K562 (cell line): ENCODE results near the gene EPC2. TPM values are rescaled to one million over a fixed set of nuclear protein-coding genes. Genes with fewer than 3 reads are reported as not detected.
A peak's percentile ranks its signal among the peaks of the same experiment; 100 is the strongest.

Experiments used
- CXXC5 ChIP-seq: fragments of 250-450 bp; sonication (Bioruptor Pico); IDR thresholded peaks from 2 replicates; pipeline ENCODE4 v1.8.0; 2022; ENCODE audit warnings: inconsistent platforms, mild to moderate bottlenecking, moderate library complexity
- PHB ChIP-seq: fragments of 250-450 bp; sonication (Bioruptor Pico); IDR thresholded peaks from 2 replicates; pipeline ENCODE4 v1.5.0; 2021
- PTBP1 ChIP-seq: fragments of 200-400 bp; formaldehyde crosslinking; IDR thresholded peaks from 2 replicates; pipeline ENCODE4 v1.6.1; 2017; ENCODE audit warnings: low read depth, low read length
- RBM15 ChIP-seq: fragments of 200-400 bp; formaldehyde crosslinking; IDR thresholded peaks from 2 replicates; pipeline ENCODE4 v1.6.1; 2018; ENCODE audit warnings: mild to moderate bottlenecking, low read length, moderate library complexity; ENCODE audit not compliant: insufficient read depth
- SMARCB1 ChIP-seq: IDR thresholded peaks from 2 replicates; pipeline ENCODE4 v1.6.1; 2011; ENCODE audit warnings: improper control_type of control experiment, low read depth; ENCODE audit not compliant: insufficient read length
- STAG1 ChIP-seq: sonication (generic); formaldehyde crosslinking; IDR thresholded peaks from 2 replicates; pipeline ENCODE4 v1.5.0; 2020; ENCODE audit warnings: missing genetic modification reagents, borderline replicate concordance
- U2AF1 ChIP-seq: fragments of 200-400 bp; formaldehyde crosslinking; optimal IDR thresholded peaks from 2 replicates; pipeline ENCODE3; 2017; ENCODE audit warnings: mild to moderate bottlenecking, low read depth, low read length, moderate library complexity
- U2AF2 ChIP-seq: fragments of 200-400 bp; formaldehyde crosslinking; optimal IDR thresholded peaks from 2 replicates; pipeline ENCODE3; 2017; ENCODE audit warnings: low read depth, mild to moderate bottlenecking, low read length
- YY1 ChIP-seq, 3 experiments: IDR thresholded peaks; 2 replicates each; pipeline ENCODE4 v1.6.1; 2011; ENCODE audit warnings: low read length in 2 of 3, mild to moderate bottlenecking in 2 of 3, moderate library complexity in 2 of 3, borderline replicate concordance in 1 of 3, control low read depth in 1 of 3, low read depth in 1 of 3; ENCODE audit not compliant: insufficient read depth in 3 of 3, insufficient replicate concordance in 2 of 3, control insufficient read depth in 1 of 3, insufficient read length in 1 of 3; ENCODE audit errors: extremely low read depth in 1 of 3
- ZBTB7A ChIP-seq: IDR thresholded peaks from 2 replicates; pipeline ENCODE4 v1.6.1; 2011; ENCODE audit warnings: low read depth, mild to moderate bottlenecking, low read length, moderate library complexity, borderline replicate concordance; ENCODE audit not compliant: control insufficient read depth
- ZNF212 ChIP-seq: fragments of 450-650 bp; formaldehyde crosslinking; IDR thresholded peaks from 2 replicates; pipeline ENCODE4 v1.4.0; 2020; ENCODE audit warnings: mild to moderate bottlenecking
- polyA plus RNA-seq, 8 experiments: library from polyadenylated mRNA; depleted of rRNA in 4 of 8; stranded (reverse) in 5 of 8; unstranded in 3 of 8; fragments of >200 nt; fragmentation: Nextera tagmentation in 2 of 8; fragmentation: Illumina TruSeq in 1 of 8; extraction: Ambion mirVana in 2 of 8; extraction: Trizol in 1 of 8; gene quantifications; 2 replicates each; pipeline versions ENCODE4 v1.2.1 to v1.2.3, GENCODE V29; 2011 to 2014; ENCODE audit warnings: inconsistent platforms in 1 of 8, missing spikeins in 1 of 8
- total RNA-seq, 7 experiments: library from RNA; depleted of rRNA in 6 of 7; stranded (reverse); fragments of >200 nt in 6 of 7; fragmentation: Illumina TruSeq in 2 of 7; extraction: Trizol in 2 of 7; gene quantifications; 2 replicates each; pipeline versions ENCODE4 v1.2.1 to v1.2.3, GENCODE V29; 2011 to 2021; ENCODE audit warnings: low replicate concordance in 1 of 7
- TF ChIP-seq, protein P1 (sequence below): fragments of 450-650 bp; formaldehyde crosslinking; IDR thresholded peaks from 2 replicates; pipeline ENCODE4 v1.4.0; 2020; ENCODE audit warnings: mild to moderate bottlenecking, moderate library complexity
- TF ChIP-seq, protein P2 (sequence below): fragments of 450-650 bp; conservative IDR thresholded peaks from 2 replicates; pipeline ENCODE4 v1.6.1; 2016; ENCODE audit warnings: missing genetic modification characterization, low read depth, mild to moderate bottlenecking, control low read depth, missing compliant biosample characterization
- TF ChIP-seq, protein P3 (sequence below): fragments of 250-450 bp; sonication (Bioruptor Pico); IDR thresholded peaks from 2 replicates; pipeline ENCODE4 v1.9.0; 2021; ENCODE audit warnings: mild to moderate bottlenecking
- TF ChIP-seq, protein P4 (sequence below): sonication (generic); formaldehyde crosslinking; IDR thresholded peaks from 2 replicates; pipeline ENCODE4 v1.8.0; 2022; ENCODE audit warnings: missing genetic modification reagents, mild to moderate bottlenecking, borderline replicate concordance
- TF ChIP-seq, protein P5 (sequence below), 2 experiments: fragments of 450-650 bp in 1 of 2; IDR thresholded peaks; 2 replicates each; pipeline ENCODE4 v1.6.1; 2011 to 2017; ENCODE audit warnings: low read depth in 2 of 2, antibody characterized with exemption in 1 of 2, borderline replicate concordance in 1 of 2, low read length in 1 of 2, mild to moderate bottlenecking in 1 of 2, mixed read lengths in 1 of 2; ENCODE audit not compliant: control insufficient read depth in 1 of 2

EPC2 gene
- total and polyA plus RNA-seq, 9 of the 15 experiments (the other 6 are each of a cell fraction or from before 2014, with no cell fraction given) = 7.0 to 35.8 (median 29.1) TPM

DNA sequence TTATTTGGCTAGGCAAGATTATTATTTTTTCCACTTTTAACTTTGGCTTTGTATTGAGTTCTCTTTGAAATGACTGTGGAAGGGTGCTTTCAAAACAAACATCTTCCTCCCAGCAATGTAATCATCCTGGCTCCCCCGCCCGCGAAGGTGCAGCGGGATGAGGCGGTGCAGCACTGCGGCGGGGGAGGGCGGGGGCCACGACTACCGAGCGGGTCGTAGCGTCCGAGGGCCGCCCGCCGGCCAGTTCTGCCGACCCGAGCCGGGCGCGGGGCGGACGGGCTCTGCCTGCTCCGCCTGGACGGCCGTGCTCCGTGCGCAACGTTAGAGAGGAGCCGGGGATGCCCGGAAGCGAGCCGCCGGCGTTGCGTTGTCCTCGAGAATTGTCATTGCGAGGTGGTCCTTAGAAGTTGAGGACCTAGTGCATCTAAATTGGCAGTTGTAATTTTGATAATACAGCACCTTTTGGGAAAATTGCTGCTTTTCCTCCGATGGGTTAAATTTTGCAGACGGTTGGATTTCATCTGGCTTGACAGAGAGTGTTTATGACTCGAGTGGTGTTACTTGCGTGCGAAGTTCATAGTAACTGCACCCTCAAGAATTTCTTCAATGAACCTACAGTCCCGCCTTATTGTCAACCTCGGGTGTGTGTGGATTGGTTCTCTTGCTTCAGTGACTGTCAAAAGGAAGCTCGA, 1.1 kb downstream of the EPC2 start (continued):
- no peak for TF ChIP-seq PTBP1
- TF ChIP-seq, protein P1, sequence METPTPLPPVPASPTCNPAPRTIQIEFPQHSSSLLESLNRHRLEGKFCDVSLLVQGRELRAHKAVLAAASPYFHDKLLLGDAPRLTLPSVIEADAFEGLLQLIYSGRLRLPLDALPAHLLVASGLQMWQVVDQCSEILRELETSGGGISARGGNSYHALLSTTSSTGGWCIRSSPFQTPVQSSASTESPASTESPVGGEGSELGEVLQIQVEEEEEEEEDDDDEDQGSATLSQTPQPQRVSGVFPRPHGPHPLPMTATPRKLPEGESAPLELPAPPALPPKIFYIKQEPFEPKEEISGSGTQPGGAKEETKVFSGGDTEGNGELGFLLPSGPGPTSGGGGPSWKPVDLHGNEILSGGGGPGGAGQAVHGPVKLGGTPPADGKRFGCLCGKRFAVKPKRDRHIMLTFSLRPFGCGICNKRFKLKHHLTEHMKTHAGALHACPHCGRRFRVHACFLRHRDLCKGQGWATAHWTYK (CRISPR knock-in tag) = peak; percentile 92
- no peak for TF ChIP-seq U2AF1
- TF ChIP-seq, protein P2, sequence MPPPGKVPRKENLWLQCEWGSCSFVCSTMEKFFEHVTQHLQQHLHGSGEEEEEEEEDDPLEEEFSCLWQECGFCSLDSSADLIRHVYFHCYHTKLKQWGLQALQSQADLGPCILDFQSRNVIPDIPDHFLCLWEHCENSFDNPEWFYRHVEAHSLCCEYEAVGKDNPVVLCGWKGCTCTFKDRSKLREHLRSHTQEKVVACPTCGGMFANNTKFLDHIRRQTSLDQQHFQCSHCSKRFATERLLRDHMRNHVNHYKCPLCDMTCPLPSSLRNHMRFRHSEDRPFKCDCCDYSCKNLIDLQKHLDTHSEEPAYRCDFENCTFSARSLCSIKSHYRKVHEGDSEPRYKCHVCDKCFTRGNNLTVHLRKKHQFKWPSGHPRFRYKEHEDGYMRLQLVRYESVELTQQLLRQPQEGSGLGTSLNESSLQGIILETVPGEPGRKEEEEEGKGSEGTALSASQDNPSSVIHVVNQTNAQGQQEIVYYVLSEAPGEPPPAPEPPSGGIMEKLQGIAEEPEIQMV = 0 out of 2 replicates have a peak, but pooled peaks have one; percentile 15
- no peak for TF ChIP-seq STAG1 (CRISPR knock-in tag)
- no peak for TF ChIP-seq ZNF212
- TF ChIP-seq, protein P3, sequence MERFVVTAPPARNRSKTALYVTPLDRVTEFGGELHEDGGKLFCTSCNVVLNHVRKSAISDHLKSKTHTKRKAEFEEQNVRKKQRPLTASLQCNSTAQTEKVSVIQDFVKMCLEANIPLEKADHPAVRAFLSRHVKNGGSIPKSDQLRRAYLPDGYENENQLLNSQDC (CRISPR knock-in tag) = no peak
- TF ChIP-seq, protein P4, sequence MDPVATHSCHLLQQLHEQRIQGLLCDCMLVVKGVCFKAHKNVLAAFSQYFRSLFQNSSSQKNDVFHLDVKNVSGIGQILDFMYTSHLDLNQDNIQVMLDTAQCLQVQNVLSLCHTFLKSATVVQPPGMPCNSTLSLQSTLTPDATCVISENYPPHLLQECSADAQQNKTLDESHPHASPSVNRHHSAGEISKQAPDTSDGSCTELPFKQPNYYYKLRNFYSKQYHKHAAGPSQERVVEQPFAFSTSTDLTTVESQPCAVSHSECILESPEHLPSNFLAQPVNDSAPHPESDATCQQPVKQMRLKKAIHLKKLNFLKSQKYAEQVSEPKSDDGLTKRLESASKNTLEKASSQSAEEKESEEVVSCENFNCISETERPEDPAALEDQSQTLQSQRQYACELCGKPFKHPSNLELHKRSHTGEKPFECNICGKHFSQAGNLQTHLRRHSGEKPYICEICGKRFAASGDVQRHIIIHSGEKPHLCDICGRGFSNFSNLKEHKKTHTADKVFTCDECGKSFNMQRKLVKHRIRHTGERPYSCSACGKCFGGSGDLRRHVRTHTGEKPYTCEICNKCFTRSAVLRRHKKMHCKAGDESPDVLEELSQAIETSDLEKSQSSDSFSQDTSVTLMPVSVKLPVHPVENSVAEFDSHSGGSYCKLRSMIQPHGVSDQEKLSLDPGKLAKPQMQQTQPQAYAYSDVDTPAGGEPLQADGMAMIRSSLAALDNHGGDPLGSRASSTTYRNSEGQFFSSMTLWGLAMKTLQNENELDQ (CRISPR knock-in tag) = no peak
- 0 out of 2 replicates have a peak, but pooled peaks have one; percentile 38 for TF ChIP-seq ZBTB7A
- TF ChIP-seq U2AF2 = no peak
- TF ChIP-seq PHB = no peak
- no peak for TF ChIP-seq SMARCB1
- TF ChIP-seq, protein P5, sequence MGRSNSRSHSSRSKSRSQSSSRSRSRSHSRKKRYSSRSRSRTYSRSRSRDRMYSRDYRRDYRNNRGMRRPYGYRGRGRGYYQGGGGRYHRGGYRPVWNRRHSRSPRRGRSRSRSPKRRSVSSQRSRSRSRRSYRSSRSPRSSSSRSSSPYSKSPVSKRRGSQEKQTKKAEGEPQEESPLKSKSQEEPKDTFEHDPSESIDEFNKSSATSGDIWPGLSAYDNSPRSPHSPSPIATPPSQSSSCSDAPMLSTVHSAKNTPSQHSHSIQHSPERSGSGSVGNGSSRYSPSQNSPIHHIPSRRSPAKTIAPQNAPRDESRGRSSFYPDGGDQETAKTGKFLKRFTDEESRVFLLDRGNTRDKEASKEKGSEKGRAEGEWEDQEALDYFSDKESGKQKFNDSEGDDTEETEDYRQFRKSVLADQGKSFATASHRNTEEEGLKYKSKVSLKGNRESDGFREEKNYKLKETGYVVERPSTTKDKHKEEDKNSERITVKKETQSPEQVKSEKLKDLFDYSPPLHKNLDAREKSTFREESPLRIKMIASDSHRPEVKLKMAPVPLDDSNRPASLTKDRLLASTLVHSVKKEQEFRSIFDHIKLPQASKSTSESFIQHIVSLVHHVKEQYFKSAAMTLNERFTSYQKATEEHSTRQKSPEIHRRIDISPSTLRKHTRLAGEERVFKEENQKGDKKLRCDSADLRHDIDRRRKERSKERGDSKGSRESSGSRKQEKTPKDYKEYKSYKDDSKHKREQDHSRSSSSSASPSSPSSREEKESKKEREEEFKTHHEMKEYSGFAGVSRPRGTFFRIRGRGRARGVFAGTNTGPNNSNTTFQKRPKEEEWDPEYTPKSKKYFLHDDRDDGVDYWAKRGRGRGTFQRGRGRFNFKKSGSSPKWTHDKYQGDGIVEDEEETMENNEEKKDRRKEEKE (IDR thresholded peaks at IDR 0.05; ENCODE audit: borderline replicate concordance in 1 of 2, control insufficient read depth in 1 of 2, low read depth in 2 of 2, low read length in 1 of 2) = no peak
- TF ChIP-seq CXXC5 (CRISPR knock-in tag) = 0 out of 2 replicates have a peak, but pooled peaks have one; percentile 48
- TF ChIP-seq RBM15 = no peak
- TF ChIP-seq YY1 (IDR thresholded peaks at IDR 0.05; ENCODE audit: borderline replicate concordance in 1 of 3, control insufficient read depth in 1 of 3, extremely low read depth in 1 of 3, insufficient read depth in 3 of 3, insufficient read length in 1 of 3, insufficient replicate concordance in 2 of 3, low read depth in 1 of 3, low read length in 2 of 3) = no peak
